IMR-90 (cell line): ENCODE data around the gene WBP1L. TPM values are rescaled to one million over a fixed set of nuclear protein-coding genes. Genes with fewer than 3 reads are reported as not detected.

Source experiments
- ATAC-seq: fragments of 200-7000 bp; cut with Tn5 transposase; 2 replicates; pipeline ENCODE4 v1.9.1; 2020; ENCODE audit warnings: low read depth, mild to moderate bottlenecking, moderate library complexity
- BruUV-seq: library from RNA; stranded (reverse); fragments of 400-500 nt; replicated peaks from 2 replicates; lab custom pipeline; 2021; lab: Mats Ljungman, UMichigan
- CTCF ChIA-PET: fragments of 300-600 bp; formaldehyde crosslinking; extraction: SDS; loops from one replicate; lab custom pipeline; 2021; ENCODE audit warnings: antibody characterized with exemption; lab: Yijun Ruan, JAX
- POLR2A ChIA-PET: fragments of 300-600 bp; sonication (Branson Sonifier 250); formaldehyde crosslinking; loops from one replicate; lab custom pipeline; 2022; ENCODE audit warnings: antibody characterized with exemption; ENCODE audit not compliant: unreplicated experiment; lab: Charles Lee
- DNase-seq: peaks from one replicate; pipeline ENCODE4 v3.0.0; 2013
- H2AFZ ChIP-seq: replicated peaks from 2 replicates; pipeline ENCODE3; 2013; ENCODE audit warnings: low read length, mild to moderate bottlenecking; ENCODE audit not compliant: poor library complexity
- H2AK5ac ChIP-seq: 2 replicates; pipeline ENCODE4 v1.6.1; 2013; ENCODE audit warnings: low read depth, low read length, inconsistent platforms
- H2AK9ac ChIP-seq: replicated peaks from 2 replicates; pipeline ENCODE3; 2013; ENCODE audit warnings: mild to moderate bottlenecking, low read depth, low read length, moderate library complexity; ENCODE audit not compliant: poor library complexity
- H2BK120ac ChIP-seq: 2 replicates; pipeline ENCODE4 v1.6.1; 2013; ENCODE audit warnings: low read depth, low read length, inconsistent platforms
- H2BK15ac ChIP-seq: 3 replicates; pipeline ENCODE4 v1.6.1; 2013; ENCODE audit warnings: low read depth, low read length, inconsistent platforms
- H2BK20ac ChIP-seq: 2 replicates; pipeline ENCODE4 v1.6.1; 2013; ENCODE audit warnings: low read depth, mild to moderate bottlenecking, inconsistent platforms, low read length, moderate library complexity
- H2BK5ac ChIP-seq: 2 replicates; pipeline ENCODE4 v1.6.1; 2013; ENCODE audit warnings: mild to moderate bottlenecking, low read depth, low read length, inconsistent platforms; ENCODE audit not compliant: poor library complexity, severe bottlenecking
- H3K14ac ChIP-seq: replicated peaks from 2 replicates; pipeline ENCODE4 v1.6.1; 2013; ENCODE audit warnings: low read depth, low read length, inconsistent platforms
- H3K18ac ChIP-seq: 2 replicates; pipeline ENCODE4 v1.6.1; 2013; ENCODE audit warnings: low read depth, low read length, control low read depth
- H3K23ac ChIP-seq: 2 replicates; pipeline ENCODE4 v1.6.1; 2013; ENCODE audit warnings: low read depth, low read length, inconsistent platforms
- H3K27ac ChIP-seq: 2 replicates; pipeline ENCODE4 v1.5.1; 2013; ENCODE audit warnings: mild to moderate bottlenecking, control low read depth, low read length; ENCODE audit not compliant: insufficient read depth
- H3K27me3 ChIP-seq: 2 replicates; pipeline ENCODE4 v1.6.1; 2013; ENCODE audit warnings: low read length; ENCODE audit not compliant: control insufficient read depth, insufficient read depth
- H3K36me3 ChIP-seq: 2 replicates; pipeline ENCODE4 v1.6.1; 2013; ENCODE audit warnings: low read length, mixed read lengths; ENCODE audit not compliant: control insufficient read depth, insufficient read depth
- H3K4ac ChIP-seq: 2 replicates; pipeline ENCODE4 v1.6.1; 2013; ENCODE audit warnings: low read depth, low read length, inconsistent platforms
- H3K4me1 ChIP-seq: 2 replicates; pipeline ENCODE4 v1.6.1; 2013; ENCODE audit warnings: low read length, mixed read lengths; ENCODE audit not compliant: control insufficient read depth, insufficient read depth
- H3K4me2 ChIP-seq: 2 replicates; pipeline ENCODE4 v1.6.1; 2013; ENCODE audit warnings: low read depth, mild to moderate bottlenecking, control low read depth, low read length, moderate library complexity
- H3K4me3 ChIP-seq: 2 replicates; pipeline ENCODE4 v1.5.1; 2013; ENCODE audit warnings: low read depth, mild to moderate bottlenecking, control low read depth, low read length, moderate library complexity; ENCODE audit not compliant: insufficient read depth
- H3K56ac ChIP-seq: 2 replicates; pipeline ENCODE4 v1.6.1; 2013; ENCODE audit warnings: low read length, inconsistent platforms; ENCODE audit not compliant: insufficient read depth; ENCODE audit errors: extremely low read depth
- H3K79me1 ChIP-seq, 2 experiments: 2 replicates each; pipeline ENCODE4 v1.6.1; 2013; ENCODE audit warnings: low read length in 2 of 2, inconsistent platforms in 1 of 2, low read depth in 1 of 2
- H3K9ac ChIP-seq: 2 replicates; pipeline ENCODE4 v1.6.1; 2013; ENCODE audit warnings: low read depth, low read length, control low read depth
- H3K9me1 ChIP-seq: 2 replicates; pipeline ENCODE4 v1.6.1; 2013; ENCODE audit warnings: low read length, inconsistent platforms; ENCODE audit not compliant: insufficient read depth
- H3K9me3 ChIP-seq: 2 replicates; pipeline ENCODE4 v1.6.1; 2013; ENCODE audit warnings: low read length; ENCODE audit not compliant: control insufficient read depth, insufficient read depth
- H4K20me1 ChIP-seq: 2 replicates; pipeline ENCODE4 v1.6.1; 2013; ENCODE audit warnings: low read length, inconsistent platforms; ENCODE audit not compliant: insufficient read depth
- H4K5ac ChIP-seq: 2 replicates; pipeline ENCODE4 v1.6.1; 2013; ENCODE audit warnings: mild to moderate bottlenecking, low read depth, low read length, control low read depth
- H4K8ac ChIP-seq, 2 experiments: 2 replicates each; pipeline ENCODE4 v1.6.1; 2013; ENCODE audit warnings: low read depth in 2 of 2, low read length in 2 of 2, control low read depth in 1 of 2, inconsistent platforms in 1 of 2
- H4K91ac ChIP-seq: 2 replicates; pipeline ENCODE4 v1.6.1; 2013; ENCODE audit warnings: low read depth, low read length, inconsistent platforms; ENCODE audit not compliant: insufficient read depth
- BHLHE40 ChIP-seq: fragments of 150-350 bp; IDR thresholded peaks from 2 replicates; pipeline ENCODE4 v1.6.1; 2016; ENCODE audit warnings: mild to moderate bottlenecking, low read depth, low read length
- CEBPB ChIP-seq: IDR thresholded peaks from 2 replicates; pipeline ENCODE4 v1.6.1; 2012; ENCODE audit warnings: low read depth, low read length, improper control_type of control experiment
- CHD1 ChIP-seq: IDR thresholded peaks from 2 replicates; pipeline ENCODE4 v1.6.1; 2012; ENCODE audit warnings: low read depth, low read length, improper control_type of control experiment
- FOS ChIP-seq: fragments of 150-350 bp; IDR thresholded peaks from 2 replicates; pipeline ENCODE4 v1.6.1; 2016; ENCODE audit warnings: low read depth, low read length
- MAFK ChIP-seq: IDR thresholded peaks from 2 replicates; pipeline ENCODE4 v1.6.1; 2012; ENCODE audit warnings: low read depth, low read length, improper control_type of control experiment
- MAZ ChIP-seq: IDR thresholded peaks from 2 replicates; pipeline ENCODE4 v1.6.1; 2012; ENCODE audit warnings: low read depth, mild to moderate bottlenecking, low read length, improper control_type of control experiment, moderate library complexity, borderline replicate concordance
- MXI1 ChIP-seq: IDR thresholded peaks from 2 replicates; pipeline ENCODE4 v1.6.1; 2012; ENCODE audit warnings: low read depth, mild to moderate bottlenecking, low read length, moderate library complexity, borderline replicate concordance
- NFE2L2 ChIP-seq: fragments of 150-350 bp; IDR thresholded peaks from 2 replicates; pipeline ENCODE4 v1.6.1; 2016; ENCODE audit warnings: low read depth, mild to moderate bottlenecking, low read length
- POLR2A ChIP-seq: IDR thresholded peaks from 2 replicates; pipeline ENCODE4 v1.6.1; 2012; ENCODE audit warnings: mild to moderate bottlenecking, low read depth, low read length
- RAD21 ChIP-seq: IDR thresholded peaks from 2 replicates; pipeline ENCODE4 v1.6.1; 2012; ENCODE audit warnings: low read length, improper control_type of control experiment
- RCOR1 ChIP-seq: IDR thresholded peaks from 2 replicates; pipeline ENCODE4 v1.6.1; 2012; ENCODE audit warnings: mild to moderate bottlenecking, low read length, improper control_type of control experiment; ENCODE audit not compliant: insufficient replicate concordance
- RFX5 ChIP-seq: IDR thresholded peaks from 2 replicates; pipeline ENCODE4 v1.8.0; 2012; ENCODE audit warnings: low read depth, mild to moderate bottlenecking, low read length, moderate library complexity
- SMC3 ChIP-seq: fragments of 150-350 bp; IDR thresholded peaks from 2 replicates; pipeline ENCODE4 v1.6.1; 2016; ENCODE audit warnings: low read depth, mild to moderate bottlenecking, antibody characterized with exemption, low read length, moderate library complexity
- WGBS, 2 experiments: methylation state at CpG; one replicate each; pipeline versions ENCODE4 v1.1.5 to v1.1.7; 2013; ENCODE audit warnings: missing lambda C conversion rate in 2 of 2; ENCODE audit not compliant: insufficient read length in 1 of 2; ENCODE audit errors: extremely low coverage in 2 of 2; 5-methylcytosine and 5-hydroxymethylcytosine counted together
- dilution Hi-C: fragments of 300-500 bp; cut with HindIII; formaldehyde crosslinking; loops from one replicate; pipeline ENCODE4 v1.14.3; 2018; ENCODE audit warnings: low sequenced_read_pairs; ENCODE audit not compliant: unreplicated experiment
- in situ Hi-C: fragments of 300-500 bp; cut with MboI; formaldehyde crosslinking; loops from 3 replicates; pipeline ENCODE4 v1.14.3; 2019; ENCODE audit warnings: low sequenced_read_pairs, inconsistent platforms, mixed read lengths
- intact Hi-C: fragments of 100-400 bp; cut with micrococcal nuclease; formaldehyde crosslinking; loops from 2 replicates; pipeline ENCODE4 v1.10.0; 2022
- polyA plus RNA-seq, 3 experiments: library from polyadenylated mRNA; depleted of rRNA; stranded (reverse); fragments of >200 nt; gene quantifications; 2 replicates each; pipeline ENCODE4 v1.2.3, GENCODE V29; 2012; ENCODE audit warnings: low replicate concordance in 1 of 3
- total RNA-seq: library from RNA; depleted of rRNA; stranded (reverse); fragments of >200 nt; gene quantifications from 2 replicates; pipeline ENCODE4 v1.2.3, GENCODE V29; 2012
- TF ChIP-seq, protein P1 (sequence below): conservative IDR thresholded peaks from 2 replicates; pipeline ENCODE4 v1.5.1; 2012; ENCODE audit warnings: mild to moderate bottlenecking, low read depth, low read length, improper control_type of control experiment
- TF ChIP-seq, protein P2 (sequence below): fragments of 150-350 bp; IDR thresholded peaks from 2 replicates; pipeline ENCODE4 v1.6.1; 2017; ENCODE audit warnings: mild to moderate bottlenecking, antibody characterized with exemption, low read length, low read depth

Gene WBP1L
- total and polyA plus RNA-seq, 2 of the 4 experiments (the other 2 are of a cell fraction): 20.7 to 31.0 TPM

DNA sequence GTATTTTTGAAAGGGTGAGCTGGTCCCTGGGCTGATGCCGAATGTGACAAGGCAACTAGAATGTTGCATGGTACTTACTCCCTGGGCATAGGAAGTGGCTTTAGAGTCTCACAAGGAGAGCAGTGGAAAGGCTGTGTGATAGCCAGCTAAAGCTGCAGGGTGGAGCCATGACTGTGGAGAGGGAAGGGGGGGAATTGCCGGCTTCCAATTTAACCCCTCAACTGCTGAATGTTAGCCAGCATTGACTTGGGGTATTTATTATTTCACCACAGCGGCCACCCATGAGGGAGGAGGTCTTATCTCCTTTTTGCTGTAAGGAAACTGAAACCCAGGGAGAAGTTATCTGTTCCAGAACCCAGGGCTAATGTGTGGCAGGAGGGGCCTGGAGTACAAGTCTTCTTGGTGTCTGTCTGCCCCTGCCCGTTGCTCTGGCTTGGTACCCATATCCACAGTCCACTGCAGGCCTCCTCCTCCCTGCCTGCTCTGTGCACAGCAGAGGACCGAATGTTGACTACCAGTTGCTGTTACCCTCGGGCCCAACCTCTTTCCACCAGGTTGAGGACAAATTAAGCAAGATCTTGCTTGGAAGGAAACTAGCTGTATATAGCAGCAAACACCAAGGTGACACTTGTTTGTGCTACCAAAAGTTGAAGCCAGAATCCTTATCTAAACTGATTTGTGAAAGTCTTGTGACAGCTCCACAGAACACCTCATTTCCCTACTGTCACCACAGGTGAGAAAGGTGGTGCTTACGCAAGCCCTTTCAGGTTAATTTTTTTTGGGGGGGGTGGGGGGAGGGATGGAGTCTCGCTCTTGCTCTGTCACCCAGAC lies 37.6 kb downstream of the WBP1L start:
- H3K9me1 ChIP-seq: peaks cover 25% of the 10 kb centered on the region
- peaks cover 44 to 59% of the 10 kb centered on the region in 2 experiments for H3K79me1 ChIP-seq
- peaks cover 2% of the 10 kb centered on the region; the same call in 1 of the 2 replicates for H3K36me3 ChIP-seq
- H2BK20ac ChIP-seq: no peak overlapping the region
- H2AFZ ChIP-seq: no peak overlapping the region
- H3K4me1 ChIP-seq: peaks cover 25% of the 10 kb centered on the region
- peak overlapping the region; percentile 13; the same call in 1 of the 2 replicates for H2AK5ac ChIP-seq
- H3K27me3 ChIP-seq: peaks cover 2% of the 10 kb centered on the region
- DNase-seq: no peak
- H4K5ac ChIP-seq: no peak overlapping the region
- in situ Hi-C loops: no loop called here
- no peak overlapping the region for H3K27ac ChIP-seq
- WGBS, 2 experiments: 50% methylated on average over 1 of the region's 8 CpGs; no CpG with 5 or more reads in 1 of the 2 experiments
- no peak overlapping the region for H3K4me2 ChIP-seq
- no peak overlapping the region for H4K91ac ChIP-seq
- POLR2A ChIA-PET: no interaction called here
- H3K4ac ChIP-seq: no peak overlapping the region
- dilution Hi-C loops: no loop called here
- no peak for ATAC-seq
- no peak overlapping the region for H2BK5ac ChIP-seq
- no peaks in the 10 kb centered on the region for H3K9me3 ChIP-seq
- H3K23ac ChIP-seq: no peak overlapping the region
- H2BK15ac ChIP-seq: no peak overlapping the region
- intact Hi-C loops: loop anchor here (5.0 kb wide), 1 partner anchor 39 kb away; the partner anchor contains the start of gene WBP1L
- H3K14ac ChIP-seq: no peak overlapping the region
- BruUV-seq: no TSS peak
- no peak overlapping the region for H2BK120ac ChIP-seq
- no peak overlapping the region for H3K18ac ChIP-seq
- H3K56ac ChIP-seq: no peak overlapping the region
- H2AK9ac ChIP-seq: no peak overlapping the region
- H4K8ac ChIP-seq: no peak overlapping the region
- no peak overlapping the region for H3K9ac ChIP-seq
- peaks cover 88% of the 10 kb centered on the region for H4K20me1 ChIP-seq
- CTCF ChIA-PET: interaction anchor here (0.6 to 0.7 kb wide), 2 partner anchors 200 to 213 kb away, joined by 3 to 4 read pairs; no protein-coding TSS in a partner anchor
- no peak overlapping the region for H3K4me3 ChIP-seq
- TF ChIP-seq, protein P1, sequence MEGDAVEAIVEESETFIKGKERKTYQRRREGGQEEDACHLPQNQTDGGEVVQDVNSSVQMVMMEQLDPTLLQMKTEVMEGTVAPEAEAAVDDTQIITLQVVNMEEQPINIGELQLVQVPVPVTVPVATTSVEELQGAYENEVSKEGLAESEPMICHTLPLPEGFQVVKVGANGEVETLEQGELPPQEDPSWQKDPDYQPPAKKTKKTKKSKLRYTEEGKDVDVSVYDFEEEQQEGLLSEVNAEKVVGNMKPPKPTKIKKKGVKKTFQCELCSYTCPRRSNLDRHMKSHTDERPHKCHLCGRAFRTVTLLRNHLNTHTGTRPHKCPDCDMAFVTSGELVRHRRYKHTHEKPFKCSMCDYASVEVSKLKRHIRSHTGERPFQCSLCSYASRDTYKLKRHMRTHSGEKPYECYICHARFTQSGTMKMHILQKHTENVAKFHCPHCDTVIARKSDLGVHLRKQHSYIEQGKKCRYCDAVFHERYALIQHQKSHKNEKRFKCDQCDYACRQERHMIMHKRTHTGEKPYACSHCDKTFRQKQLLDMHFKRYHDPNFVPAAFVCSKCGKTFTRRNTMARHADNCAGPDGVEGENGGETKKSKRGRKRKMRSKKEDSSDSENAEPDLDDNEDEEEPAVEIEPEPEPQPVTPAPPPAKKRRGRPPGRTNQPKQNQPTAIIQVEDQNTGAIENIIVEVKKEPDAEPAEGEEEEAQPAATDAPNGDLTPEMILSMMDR: no peak
- no peak for TF ChIP-seq CEBPB
- no peak for TF ChIP-seq RFX5
- TF ChIP-seq MAFK: no peak
- TF ChIP-seq POLR2A: no peak
- no peak for TF ChIP-seq RAD21
- TF ChIP-seq MXI1: no peak
- no peak for TF ChIP-seq BHLHE40
- no peak for TF ChIP-seq CHD1
- TF ChIP-seq MAZ: no peak
- no peak for TF ChIP-seq FOS
- TF ChIP-seq RCOR1: no peak
- no peak for TF ChIP-seq SMC3
- TF ChIP-seq, protein P2, sequence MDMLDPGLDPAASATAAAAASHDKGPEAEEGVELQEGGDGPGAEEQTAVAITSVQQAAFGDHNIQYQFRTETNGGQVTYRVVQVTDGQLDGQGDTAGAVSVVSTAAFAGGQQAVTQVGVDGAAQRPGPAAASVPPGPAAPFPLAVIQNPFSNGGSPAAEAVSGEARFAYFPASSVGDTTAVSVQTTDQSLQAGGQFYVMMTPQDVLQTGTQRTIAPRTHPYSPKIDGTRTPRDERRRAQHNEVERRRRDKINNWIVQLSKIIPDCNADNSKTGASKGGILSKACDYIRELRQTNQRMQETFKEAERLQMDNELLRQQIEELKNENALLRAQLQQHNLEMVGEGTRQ: no peak
- no peak for TF ChIP-seq NFE2L2
